HAP-1 (cell line): ENCODE measurements around the gene SF3A1.

ENCODE experiments used
- DNase-seq, 2 experiments: peaks; one replicate each; pipeline ENCODE4 v3.0.0-alpha.2; 2016 to 2020; ENCODE audit warnings: low spot score in 2 of 2
- H3K27me3 ChIP-seq: fragments of 250-450 bp; sonication (Bioruptor Pico); 2 replicates; pipeline ENCODE4 v1.5.1; 2020; ENCODE audit warnings: low read depth, mild to moderate bottlenecking, moderate library complexity
- H3K36me3 ChIP-seq: fragments of 250-450 bp; sonication (Bioruptor Pico); replicated peaks from 2 replicates; pipeline ENCODE4 v1.5.1; 2020; ENCODE audit warnings: mild to moderate bottlenecking
- H3K4me1 ChIP-seq: fragments of 250-450 bp; sonication (Bioruptor Pico); 2 replicates; pipeline ENCODE4 v1.5.1; 2020; ENCODE audit warnings: mild to moderate bottlenecking
- H3K4me3 ChIP-seq: fragments of 250-450 bp; sonication (Bioruptor Pico); 2 replicates; pipeline ENCODE4 v1.5.1; 2020; ENCODE audit warnings: mild to moderate bottlenecking, moderate library complexity
- H3K9me3 ChIP-seq: fragments of 250-450 bp; sonication (Bioruptor Pico); 2 replicates; pipeline ENCODE4 v1.5.1; 2020; ENCODE audit warnings: mild to moderate bottlenecking, moderate library complexity
- in situ Hi-C: fragments of 300-500 bp; cut with MboI; formaldehyde crosslinking; loops from 3 replicates; pipeline ENCODE4 v1.14.3; 2020; ENCODE audit warnings: low sequenced_read_pairs, inconsistent platforms, mixed read lengths

The SF3A1 gene

DNA sequence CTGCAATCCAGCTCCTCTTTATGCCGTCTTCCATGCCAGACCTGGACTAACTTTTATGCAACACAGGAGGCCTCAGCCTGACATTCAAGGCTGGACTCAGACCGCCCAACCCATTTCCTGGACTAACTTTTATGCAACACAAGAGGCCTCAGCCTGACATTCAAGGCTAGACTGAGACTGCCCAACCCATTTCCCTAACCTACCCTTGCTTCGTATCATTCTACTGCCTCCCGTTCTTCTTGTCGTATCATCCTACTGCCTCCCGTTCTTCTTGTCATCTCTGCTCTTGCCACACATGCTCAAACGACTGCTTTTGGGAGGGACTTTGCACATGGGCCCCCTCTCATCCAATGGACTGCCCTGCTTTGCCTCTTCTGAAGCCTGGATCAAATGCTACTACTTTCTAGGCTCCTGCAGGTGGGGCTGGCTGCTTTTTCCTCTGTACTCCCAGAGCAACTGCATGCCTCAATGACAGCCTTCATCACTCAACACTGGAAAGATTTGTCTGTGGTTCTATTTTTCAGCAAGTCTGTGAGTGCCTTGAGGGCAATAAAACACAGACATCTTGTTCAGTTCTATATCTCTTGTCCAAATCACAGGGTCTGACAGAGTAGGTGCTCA, 37.8 kb downstream of the SF3A1 start:
- H3K4me3 ChIP-seq = no peak overlapping the region
- no peaks in the 10 kb centered on the region for H3K9me3 ChIP-seq
- no peaks in the 10 kb centered on the region for H3K27me3 ChIP-seq
- no peak for DNase-seq
- H3K4me1 ChIP-seq = peaks cover 12% of the 10 kb centered on the region
- H3K36me3 ChIP-seq = no peaks in the 10 kb centered on the region; the same call in 1 of the 2 replicates
- in situ Hi-C loops = no loop called here

GRCh38 chr22:30317778-30318177, 38.9 kb downstream of the SF3A1 start:
- no peaks in the 10 kb centered on the region for H3K9me3 ChIP-seq
- DNase-seq = no peak
- no peaks in the 10 kb centered on the region for H3K27me3 ChIP-seq
- H3K4me3 ChIP-seq = no peak overlapping the region
- in situ Hi-C loops = no loop called here
- no peaks in the 10 kb centered on the region; the same call in 1 of the 2 replicates for H3K36me3 ChIP-seq
- peaks cover 12% of the 10 kb centered on the region for H3K4me1 ChIP-seq

DNA sequence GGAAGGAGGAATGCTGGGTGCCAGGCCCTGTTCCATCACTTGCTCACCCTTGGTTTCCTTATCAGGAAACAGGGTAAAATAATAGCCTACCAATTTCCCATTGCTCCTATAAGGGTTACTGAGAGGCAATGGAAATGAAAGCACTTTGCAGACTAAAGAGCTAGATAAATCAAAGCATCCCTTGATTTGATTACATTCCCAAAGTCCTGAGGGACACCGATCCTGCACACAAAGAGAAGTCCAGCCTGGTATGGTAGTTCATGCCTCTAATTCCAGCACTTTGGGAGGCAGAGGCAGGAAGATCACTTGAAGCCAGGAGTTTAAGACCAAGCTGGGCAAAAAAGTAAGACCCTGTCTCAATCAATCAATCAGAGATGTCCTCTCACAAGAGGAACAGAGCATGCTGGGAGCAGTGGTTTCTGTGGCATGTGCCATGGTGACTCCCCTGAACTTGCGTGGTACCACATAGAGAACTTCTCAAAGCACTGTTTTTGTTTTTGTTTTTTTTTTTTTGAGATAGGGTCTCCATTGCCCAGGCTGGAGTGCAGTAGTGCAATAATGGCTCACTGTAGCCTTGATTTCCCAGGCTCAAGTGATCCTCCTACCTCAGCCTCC, 40.6 kb downstream of the SF3A1 start:
- in situ Hi-C loops = no loop called here
- no peaks in the 10 kb centered on the region for H3K27me3 ChIP-seq
- H3K4me1 ChIP-seq = peaks cover 12% of the 10 kb centered on the region
- DNase-seq = no peak
- H3K4me3 ChIP-seq = no peak overlapping the region
- no peaks in the 10 kb centered on the region; the same call in 1 of the 2 replicates for H3K36me3 ChIP-seq
- H3K9me3 ChIP-seq = no peaks in the 10 kb centered on the region

DNA sequence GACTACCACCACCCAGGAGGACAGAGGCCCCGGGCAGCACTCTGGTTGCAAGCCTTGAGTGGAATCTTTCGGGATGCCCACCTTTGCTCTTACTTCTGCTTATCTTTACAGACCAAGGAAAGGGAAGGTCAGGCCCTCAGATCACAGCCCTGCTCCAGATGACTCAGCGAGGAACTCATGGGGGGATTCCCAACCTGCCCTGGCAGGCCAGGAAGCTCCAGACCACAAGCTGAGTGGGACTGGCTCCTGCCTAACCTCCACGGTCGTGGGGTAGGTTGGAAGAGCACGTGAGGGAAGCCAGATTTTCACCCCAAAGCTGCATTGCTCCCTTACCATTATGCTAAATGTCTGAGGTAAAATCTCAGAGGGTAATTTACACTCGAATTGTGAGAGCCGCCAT, 41.8 kb downstream of the SF3A1 start:
- Histone ChIP-seq H3K4me1 (peaks cover 12% of the 10 kb centered on the region), H3K9me3 (no peaks in the 10 kb centered on the region), H3K4me3 (no peak overlapping the region), H3K36me3 (no peaks in the 10 kb centered on the region), H3K27me3 (no peaks in the 10 kb centered on the region)
- no peak for DNase-seq
- in situ Hi-C loops = no loop called here

DNA sequence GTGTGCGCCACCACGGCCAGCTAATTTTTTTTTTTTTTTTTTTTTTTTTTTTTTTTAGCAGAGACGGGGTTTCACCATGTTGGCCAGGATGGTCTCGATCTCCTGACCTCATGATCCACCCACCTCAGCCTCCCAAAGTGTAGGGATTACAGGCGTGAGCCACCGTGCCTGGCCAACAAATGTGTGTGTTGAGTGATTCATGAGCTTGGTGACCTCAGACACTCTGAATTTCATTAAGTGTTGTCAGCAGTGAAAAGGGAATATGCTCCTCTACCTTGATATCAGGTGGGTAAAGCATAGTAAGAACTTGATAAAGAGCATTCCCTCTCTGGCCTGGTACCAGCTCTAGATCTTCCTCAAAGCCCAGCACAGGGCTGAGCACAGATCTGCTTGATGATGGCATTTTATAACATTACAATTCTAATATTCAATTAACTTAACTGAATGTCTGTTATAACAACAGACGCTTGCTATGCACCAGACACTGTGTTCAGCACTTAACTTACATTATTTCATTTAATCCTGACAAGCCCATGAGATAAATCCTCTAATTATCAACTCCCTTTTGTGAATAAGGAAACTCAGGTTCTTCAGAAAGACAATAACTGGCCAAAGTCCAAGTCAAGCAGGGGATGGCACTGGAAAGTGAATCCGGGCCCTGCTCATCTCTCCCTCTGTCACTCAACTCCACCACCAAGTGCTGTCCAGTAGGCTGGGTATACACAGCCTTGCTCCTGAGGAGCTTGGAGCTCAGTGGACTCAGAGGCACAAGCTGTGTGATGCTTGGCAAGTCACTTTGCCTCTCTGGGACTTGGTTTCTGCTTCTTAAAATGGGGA, 42.9 kb downstream of the SF3A1 start:
- no peak for DNase-seq
- Histone ChIP-seq H3K27me3 (no peaks in the 10 kb centered on the region), H3K9me3 (no peaks in the 10 kb centered on the region), H3K4me1 (peaks cover 12% of the 10 kb centered on the region), H3K4me3 (no peak overlapping the region), H3K36me3 (no peaks in the 10 kb centered on the region)
- in situ Hi-C loops = no loop called here

DNA sequence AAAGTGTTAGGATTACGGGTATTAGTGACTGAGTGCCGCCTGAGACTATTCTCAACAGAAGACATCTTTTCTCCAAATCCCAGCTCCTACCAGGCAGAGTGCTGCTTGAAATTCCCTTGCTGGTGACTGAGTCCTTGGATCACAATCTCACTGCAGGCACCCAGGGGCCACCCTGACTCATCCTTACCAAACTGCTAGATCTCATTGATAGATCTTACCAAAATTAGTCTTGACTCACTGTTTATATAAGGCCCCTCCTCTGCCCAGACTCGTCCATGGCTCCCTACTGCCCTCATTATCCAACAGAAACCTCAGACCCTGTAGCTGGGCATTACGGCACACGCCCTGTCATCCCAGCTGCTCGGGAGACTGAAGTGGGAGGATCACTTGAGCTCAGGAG, 44.6 kb downstream of the SF3A1 start:
- in situ Hi-C loops = no loop called here
- H3K4me1 ChIP-seq = peaks cover 3% of the 10 kb centered on the region
- DNase-seq = no peak

GRCh38 chr22:30310881-30311771, 45.6 kb downstream of the SF3A1 start:
- Histone ChIP-seq H3K4me1 (no peaks in the 10 kb centered on the region), H3K4me3 (no peak overlapping the region)

More for the DNA sequence above, 44.6 kb downstream of the SF3A1 start:
- no peaks in the 10 kb centered on the region for H3K9me3 ChIP-seq
- H3K4me3 ChIP-seq = no peak overlapping the region
- no peaks in the 10 kb centered on the region for H3K36me3 ChIP-seq
- H3K27me3 ChIP-seq = no peaks in the 10 kb centered on the region

DNA sequence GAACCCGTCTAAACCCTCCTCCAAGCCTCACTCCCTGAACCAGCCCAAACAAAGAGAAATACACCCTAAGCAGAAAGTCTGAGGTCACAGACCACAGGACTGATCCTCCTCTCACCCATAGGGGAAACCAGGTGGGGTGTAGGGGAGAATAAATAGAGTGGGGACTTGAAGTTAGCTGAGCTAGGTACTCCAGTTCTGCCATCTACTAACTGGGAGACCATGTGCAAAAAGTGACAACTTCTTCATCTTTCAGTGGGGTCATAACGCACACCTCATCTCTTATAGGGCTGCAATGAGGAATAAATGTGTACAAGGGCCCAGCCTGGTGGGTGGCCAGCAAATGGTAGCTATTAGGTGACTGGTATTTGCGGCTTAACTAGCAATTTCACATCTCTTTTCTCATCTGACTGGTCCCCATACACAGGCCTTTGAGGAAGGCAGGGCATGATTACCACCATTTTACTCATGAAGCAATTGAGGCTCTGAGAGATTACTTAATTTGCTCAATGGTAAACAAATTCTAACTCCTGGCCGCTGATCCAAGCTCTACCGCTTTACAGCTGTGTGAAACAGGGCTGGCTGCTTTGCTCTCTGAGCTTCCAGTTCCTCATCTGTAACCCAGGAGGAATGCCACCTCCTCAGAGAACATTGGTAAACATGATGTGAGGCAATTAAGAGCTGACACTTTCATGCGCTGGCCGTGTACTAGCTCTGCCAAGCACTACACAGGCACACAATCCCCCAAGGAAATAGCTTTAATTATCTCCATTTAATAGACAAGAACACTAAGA, 46.5 kb downstream of the SF3A1 start:
- no peaks in the 10 kb centered on the region for H3K27me3 ChIP-seq
- H3K36me3 ChIP-seq = no peaks in the 10 kb centered on the region
- DNase-seq = no peak
- no peak overlapping the region for H3K4me3 ChIP-seq
- in situ Hi-C loops = no loop called here
- H3K4me1 ChIP-seq = no peaks in the 10 kb centered on the region
- no peaks in the 10 kb centered on the region for H3K9me3 ChIP-seq

More at GRCh38 chr22:30310881-30311771, 45.6 kb downstream of the SF3A1 start:
- in situ Hi-C loops = no loop called here
- no peak for DNase-seq
- Histone ChIP-seq H3K9me3 (no peaks in the 10 kb centered on the region), H3K36me3 (no peaks in the 10 kb centered on the region), H3K27me3 (no peaks in the 10 kb centered on the region)

DNA sequence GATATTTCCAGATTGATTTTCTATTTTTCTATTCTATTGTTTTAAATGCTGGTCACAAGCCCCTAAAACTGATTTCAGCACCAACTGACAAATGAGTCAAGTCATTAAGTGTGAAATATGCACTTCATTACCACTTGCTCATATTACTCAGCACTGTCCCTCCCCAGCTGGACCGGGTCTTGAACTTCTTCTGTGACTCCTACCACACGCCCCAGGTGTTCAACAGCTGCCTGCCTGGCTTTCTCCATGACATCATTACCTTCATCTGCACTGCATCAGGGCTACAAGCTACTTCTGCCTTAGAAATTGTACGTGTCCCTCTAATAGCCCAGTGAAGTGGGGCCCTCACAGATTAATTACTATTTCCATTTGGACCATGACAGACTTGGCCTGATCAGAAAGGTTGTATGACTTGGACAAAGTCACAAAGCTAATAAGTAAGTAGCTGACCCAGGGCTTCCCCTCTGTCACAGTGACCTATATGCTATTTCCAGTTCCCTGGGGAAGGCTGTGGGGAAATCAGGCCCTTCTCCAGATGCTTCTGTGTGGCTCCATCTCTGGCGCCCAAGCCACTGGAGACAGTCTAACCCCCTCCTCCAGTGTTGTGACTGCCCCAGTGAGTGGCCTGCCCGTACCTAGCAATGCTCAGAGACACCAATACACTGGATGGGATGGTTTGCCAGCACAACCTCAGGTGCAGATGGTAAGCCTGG, 48.0 kb downstream of the SF3A1 start:
- Histone ChIP-seq H3K9me3 (no peaks in the 10 kb centered on the region), H3K4me3 (no peak overlapping the region), H3K36me3 (no peaks in the 10 kb centered on the region), H3K4me1 (no peaks in the 10 kb centered on the region), H3K27me3 (no peaks in the 10 kb centered on the region)
- in situ Hi-C loops = no loop called here
- DNase-seq = no peak

- in situ Hi-C loops = no loop called here
- H3K4me1 ChIP-seq = no peaks in the 10 kb centered on the region
- DNase-seq = no peak
These were observed 48.6 kb downstream of the SF3A1 start for GRCh38 chr22:30308093-30308492.

DNA sequence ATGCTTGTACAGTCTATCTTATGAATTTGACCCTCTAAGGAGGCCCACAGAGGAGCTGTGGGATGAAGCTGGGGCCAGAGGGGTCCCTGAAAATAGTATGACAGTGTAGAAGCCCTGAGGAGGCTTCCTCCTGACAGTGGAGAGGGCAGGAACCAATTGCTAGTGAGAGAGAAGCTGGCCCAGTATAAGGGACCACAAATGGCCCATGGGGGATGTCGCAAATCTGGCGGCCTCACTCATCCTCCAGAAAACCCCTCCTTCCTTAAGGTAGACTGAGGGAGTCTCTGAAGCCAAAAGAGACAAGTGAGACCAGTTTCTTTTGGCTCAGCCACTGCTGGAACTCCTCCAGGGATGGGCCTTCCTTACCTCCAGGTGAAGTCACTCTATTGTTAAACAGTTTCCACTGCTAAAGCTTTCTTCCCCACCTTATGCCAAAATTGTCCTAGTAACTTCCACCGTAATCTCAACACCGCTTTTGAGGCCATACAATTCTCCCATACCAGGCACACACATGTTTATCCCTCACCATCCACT, 49.6 kb downstream of the SF3A1 start:
- in situ Hi-C loops = no loop called here
- Histone ChIP-seq H3K9me3 (no peaks in the 10 kb centered on the region), H3K4me1 (no peaks in the 10 kb centered on the region), H3K27me3 (no peaks in the 10 kb centered on the region), H3K36me3 (no peaks in the 10 kb centered on the region), H3K4me3 (no peak overlapping the region)
- no peak for DNase-seq

More at GRCh38 chr22:30308093-30308492, 48.6 kb downstream of the SF3A1 start:
- Histone ChIP-seq H3K27me3 (no peaks in the 10 kb centered on the region), H3K36me3 (no peaks in the 10 kb centered on the region), H3K9me3 (no peaks in the 10 kb centered on the region), H3K4me3 (no peak overlapping the region)

- H3K27me3 ChIP-seq = no peaks in the 10 kb centered on the region
- in situ Hi-C loops = no loop called here
- no peaks in the 10 kb centered on the region for H3K4me1 ChIP-seq
- no peak for DNase-seq
- H3K9me3 ChIP-seq = no peaks in the 10 kb centered on the region
- H3K4me3 ChIP-seq = no peak overlapping the region
- no peaks in the 10 kb centered on the region for H3K36me3 ChIP-seq
These were observed 50.1 kb downstream of the SF3A1 start for GRCh38 chr22:30306627-30307011.
